Erythroblast (primary cell): ENCODE data around the gene ACOD1.

ENCODE experiments used
- GATA1 ChIP-seq: IDR thresholded peaks from 2 replicates; pipeline ENCODE4 v1.6.1; 2011; ENCODE audit warnings: low read depth, mild to moderate bottlenecking, control low read depth, low read length, moderate library complexity
- POLR2A ChIP-seq: IDR thresholded peaks from 2 replicates; pipeline ENCODE4 v1.6.1; 2011; ENCODE audit warnings: mild to moderate bottlenecking, low read length

DNA sequence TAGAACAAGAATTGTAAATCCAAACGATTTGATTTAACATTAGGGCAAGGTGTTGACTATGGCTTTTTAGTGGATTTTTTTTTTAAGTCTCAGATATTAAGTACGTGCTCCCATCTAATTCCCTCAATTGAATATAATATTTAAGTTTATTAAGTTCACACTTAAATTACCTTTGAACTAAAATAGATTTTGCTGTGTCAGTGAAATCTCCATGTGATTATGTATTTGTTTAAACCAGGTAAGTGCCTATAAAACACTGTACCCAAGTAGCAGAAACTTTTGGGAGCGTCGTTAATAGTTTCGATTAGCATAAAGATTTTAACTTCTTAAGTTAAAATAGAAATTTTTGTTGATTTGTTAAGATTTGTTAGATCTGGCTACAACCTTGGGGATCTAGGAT lies 45.2 kb downstream of the ACOD1 start:
- no peak for TF ChIP-seq POLR2A
- TF ChIP-seq GATA1: no peak
